Islet of Langerhans (tissue), 1 donor: ENCODE measurements around the gene TOMM40.

ENCODE experiments used
- FAIRE-seq: peaks from one replicate; lab custom pipeline; 2011; peaks lifted over from hg19 to GRCh38; lab: Jason Lieb, UNC

The TOMM40 gene

DNA sequence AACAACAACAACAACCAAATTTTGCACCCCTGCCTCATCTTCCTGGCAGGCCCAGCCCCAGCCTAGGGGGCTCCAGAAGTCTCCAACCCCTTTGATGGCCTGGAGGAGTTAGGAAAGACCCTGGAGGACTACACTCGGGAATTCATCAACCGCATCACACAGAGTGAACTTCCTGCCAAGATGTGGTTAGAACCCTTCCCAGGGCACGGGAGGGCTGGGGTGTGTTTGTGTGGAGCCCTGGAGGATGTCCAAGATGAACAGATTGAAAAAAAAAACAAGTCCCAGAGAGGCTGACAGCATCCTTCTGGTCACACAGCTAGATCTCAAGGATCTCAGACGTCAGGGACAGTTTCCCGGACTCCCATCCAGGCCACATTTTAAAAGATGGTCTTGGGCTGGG, 36.7 kb downstream of the TOMM40 start:
- no peak for FAIRE-seq

DNA sequence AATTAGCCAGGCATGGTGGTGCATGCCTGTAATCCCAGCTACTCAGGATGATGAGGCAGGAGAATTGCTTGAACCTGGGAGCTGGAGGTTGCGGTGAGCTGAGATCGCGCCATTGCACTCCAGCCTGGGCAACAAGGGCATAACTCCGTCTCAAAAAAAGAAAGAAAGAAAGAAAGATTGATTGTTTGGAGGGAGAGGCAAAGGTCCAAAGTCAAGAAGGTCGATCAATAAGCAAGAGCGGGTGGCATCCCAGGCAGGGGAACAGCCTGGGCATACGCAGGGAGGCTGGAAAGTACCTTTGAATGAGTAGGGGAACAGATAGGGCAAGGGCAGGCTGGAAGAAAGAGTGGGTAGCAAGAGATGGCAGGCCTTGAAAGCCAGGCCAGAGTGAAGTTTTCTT, 39.0 kb downstream of the TOMM40 start:
- no peak for FAIRE-seq

DNA sequence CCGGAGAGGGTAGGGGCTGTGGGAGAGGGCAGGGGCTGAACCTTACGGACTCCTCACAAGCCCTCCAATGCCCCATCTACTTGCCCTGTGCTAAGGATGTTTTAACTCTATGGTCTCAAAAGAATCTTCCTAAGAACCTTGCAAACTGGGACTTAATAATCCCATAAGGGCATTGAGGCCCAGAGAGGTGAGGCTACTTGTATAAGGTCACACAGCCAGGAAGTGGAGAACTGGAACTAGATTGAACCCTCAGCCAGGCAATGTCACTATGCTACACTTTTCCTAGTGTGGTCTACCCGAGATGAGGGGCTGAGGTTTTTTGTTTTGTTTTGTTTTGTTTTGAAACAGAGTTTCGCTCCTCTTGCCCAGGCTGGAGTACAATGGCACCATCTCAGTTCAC, 40.5 kb downstream of the TOMM40 start:
- FAIRE-seq = no peak

DNA sequence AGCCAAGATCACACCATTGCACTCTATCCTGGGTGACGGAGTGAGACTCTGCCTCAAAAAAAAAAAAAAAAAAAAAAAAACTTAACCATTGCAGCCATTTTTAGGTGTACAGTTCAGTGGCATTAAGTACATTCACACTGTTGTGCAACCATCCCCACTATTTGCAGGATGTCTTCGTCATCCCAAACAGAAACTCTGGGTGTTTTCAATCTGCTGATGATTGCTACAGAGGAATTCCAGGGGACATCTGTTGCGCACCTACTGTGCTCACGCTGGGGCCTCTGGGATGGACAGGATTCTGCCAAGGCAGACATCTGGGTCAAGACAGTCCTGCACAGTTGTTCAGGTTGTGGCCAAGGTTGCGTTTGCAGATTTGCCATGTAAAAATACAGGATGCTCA, 48.6 kb downstream of the TOMM40 start:
- FAIRE-seq = no peak

DNA sequence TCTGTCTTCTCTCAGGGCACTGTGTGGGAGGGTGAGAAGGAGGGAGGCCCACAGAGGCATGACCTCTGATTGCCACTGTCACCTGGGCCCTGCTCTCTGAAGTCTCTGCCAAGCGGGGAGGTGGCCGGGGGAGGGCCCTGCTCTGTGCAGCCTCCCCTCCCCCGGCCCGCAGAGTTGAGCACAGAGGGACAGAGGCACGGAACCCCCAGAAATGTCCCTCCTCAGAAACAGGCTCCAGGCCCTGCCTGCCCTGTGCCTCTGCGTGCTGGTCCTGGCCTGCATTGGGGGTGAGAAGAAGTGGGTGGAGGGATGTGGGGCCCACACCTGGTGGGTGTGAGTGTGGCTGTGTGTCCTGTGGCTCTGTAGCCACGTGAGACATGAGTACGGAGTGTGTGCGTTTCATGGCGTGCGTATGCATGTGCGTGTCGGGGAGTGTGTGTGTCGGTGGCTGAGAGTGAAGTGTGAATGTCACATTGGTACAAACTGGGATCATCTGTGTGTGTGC, 51.1 kb downstream of the TOMM40 start, which contains the start of gene APOC4:
APOC4 (plus strand) TSS at position 171 of the 505 bp plus-strand sequence; CDS start at position 212, 41 bp downstream.
- FAIRE-seq = no peak

DNA sequence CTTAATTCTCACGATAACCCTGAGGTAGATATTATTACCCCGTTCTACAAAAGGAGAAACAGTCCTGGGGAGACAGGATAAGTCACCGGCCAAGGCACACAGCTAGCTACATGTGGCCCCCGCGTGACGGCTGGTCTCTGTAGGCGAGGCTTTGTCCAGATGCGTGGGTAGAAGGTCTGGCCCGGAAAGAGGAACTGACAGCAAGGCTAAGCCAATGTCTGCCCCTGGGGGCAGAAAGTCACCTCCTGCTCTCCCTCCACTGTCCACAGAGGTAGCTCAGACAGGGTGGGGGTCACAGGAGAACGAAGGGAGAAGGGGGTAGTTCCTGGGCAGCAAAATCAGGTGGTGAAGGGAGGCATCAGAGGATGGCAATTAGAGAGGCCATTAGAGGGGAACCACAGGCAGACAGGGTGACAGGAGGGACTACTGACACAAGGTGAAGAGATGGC, 52.8 kb downstream of the TOMM40 start:
- no peak for FAIRE-seq

DNA sequence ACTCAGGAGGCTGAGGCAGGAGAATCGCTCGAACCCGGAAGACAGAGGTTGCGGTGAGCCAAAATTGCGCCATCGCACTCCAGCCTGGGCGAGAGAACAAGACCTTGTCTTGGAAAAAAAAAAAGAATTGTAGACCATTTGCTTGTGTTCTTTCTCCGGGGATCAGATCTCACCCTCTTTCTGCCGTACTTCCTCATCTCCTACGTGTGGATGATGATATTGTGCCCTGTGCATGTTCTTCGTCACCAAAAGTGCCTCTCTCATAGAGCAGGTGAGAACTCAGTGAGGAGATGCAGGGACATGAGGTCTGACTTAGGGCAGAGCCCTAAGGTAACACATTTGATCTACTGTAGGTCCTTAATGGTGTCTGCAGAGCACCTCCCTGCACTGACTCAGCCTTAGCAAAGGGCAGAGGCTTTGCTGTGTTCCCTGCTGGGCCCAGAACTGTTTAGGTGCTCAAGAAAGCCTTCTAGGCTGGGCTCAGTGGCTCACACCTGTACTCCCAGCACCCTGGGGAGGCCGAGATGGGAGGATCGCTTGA, 56.1 kb downstream of the TOMM40 start:
- no peak for FAIRE-seq

DNA sequence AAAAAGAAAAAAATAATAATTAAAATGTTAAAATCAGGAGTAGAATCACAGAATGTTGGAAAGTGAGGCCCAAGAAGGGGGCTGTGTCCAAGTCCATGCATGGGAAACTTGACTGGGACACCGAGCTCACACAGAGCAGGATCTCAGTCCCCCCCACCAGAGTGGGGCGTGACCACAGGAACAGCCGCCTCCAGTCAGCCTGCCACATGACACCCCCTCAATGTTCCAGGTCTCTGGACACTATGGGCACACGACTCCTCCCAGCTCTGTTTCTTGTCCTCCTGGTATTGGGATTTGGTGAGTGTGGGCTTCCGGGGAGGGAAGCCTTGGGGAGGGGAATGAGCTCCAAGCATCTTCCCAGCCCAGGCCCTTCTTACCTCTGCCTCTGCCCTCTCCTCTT, 57.2 kb downstream of the TOMM40 start:
- no peak for FAIRE-seq

DNA sequence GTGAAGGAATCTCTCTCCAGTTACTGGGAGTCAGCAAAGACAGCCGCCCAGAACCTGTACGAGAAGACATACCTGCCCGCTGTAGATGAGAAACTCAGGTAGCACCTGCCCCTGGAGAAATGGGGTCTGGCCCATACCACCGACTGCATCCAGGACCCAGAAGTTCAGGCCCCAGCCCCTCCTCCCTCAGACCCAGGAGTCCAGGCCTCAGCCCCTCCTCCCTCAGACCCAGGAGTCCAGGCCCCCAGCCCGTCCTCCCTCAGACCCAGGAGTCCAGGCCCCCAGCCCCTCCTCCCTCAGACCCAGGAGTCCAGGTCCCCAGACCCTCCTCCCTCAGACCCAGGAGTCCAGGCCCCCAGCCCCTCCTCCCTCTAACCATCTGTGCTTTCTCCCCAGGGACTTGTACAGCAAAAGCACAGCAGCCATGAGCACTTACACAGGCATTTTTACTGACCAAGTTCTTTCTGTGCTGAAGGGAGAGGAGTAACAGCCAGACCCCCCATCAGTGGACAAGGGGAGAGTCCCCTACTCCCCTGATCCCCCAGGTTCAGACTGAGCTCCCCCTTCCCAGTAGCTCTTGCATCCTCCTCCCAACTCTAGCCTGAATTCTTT, 57.8 kb downstream of the TOMM40 start:
- no peak for FAIRE-seq

DNA sequence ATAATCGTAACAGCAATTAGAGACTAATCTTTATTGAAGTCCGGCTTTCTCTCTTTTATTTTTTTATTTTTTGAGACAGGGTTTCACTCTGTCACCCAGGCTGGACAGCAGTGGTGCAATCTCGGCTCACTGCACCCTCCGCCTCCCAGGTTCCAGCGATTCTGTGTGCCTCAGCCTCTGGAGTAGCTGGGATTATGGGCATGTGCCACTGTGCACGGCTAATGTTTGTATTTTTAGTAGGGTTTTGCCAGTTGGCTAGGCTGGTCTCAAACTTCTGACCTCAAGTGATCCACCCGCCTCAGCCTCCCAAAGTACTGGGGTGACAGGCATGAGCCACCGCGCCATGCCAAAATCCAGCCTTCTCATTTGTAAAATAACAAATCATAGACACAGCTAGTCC, 58.5 kb downstream of the TOMM40 start:
- no peak for FAIRE-seq

DNA sequence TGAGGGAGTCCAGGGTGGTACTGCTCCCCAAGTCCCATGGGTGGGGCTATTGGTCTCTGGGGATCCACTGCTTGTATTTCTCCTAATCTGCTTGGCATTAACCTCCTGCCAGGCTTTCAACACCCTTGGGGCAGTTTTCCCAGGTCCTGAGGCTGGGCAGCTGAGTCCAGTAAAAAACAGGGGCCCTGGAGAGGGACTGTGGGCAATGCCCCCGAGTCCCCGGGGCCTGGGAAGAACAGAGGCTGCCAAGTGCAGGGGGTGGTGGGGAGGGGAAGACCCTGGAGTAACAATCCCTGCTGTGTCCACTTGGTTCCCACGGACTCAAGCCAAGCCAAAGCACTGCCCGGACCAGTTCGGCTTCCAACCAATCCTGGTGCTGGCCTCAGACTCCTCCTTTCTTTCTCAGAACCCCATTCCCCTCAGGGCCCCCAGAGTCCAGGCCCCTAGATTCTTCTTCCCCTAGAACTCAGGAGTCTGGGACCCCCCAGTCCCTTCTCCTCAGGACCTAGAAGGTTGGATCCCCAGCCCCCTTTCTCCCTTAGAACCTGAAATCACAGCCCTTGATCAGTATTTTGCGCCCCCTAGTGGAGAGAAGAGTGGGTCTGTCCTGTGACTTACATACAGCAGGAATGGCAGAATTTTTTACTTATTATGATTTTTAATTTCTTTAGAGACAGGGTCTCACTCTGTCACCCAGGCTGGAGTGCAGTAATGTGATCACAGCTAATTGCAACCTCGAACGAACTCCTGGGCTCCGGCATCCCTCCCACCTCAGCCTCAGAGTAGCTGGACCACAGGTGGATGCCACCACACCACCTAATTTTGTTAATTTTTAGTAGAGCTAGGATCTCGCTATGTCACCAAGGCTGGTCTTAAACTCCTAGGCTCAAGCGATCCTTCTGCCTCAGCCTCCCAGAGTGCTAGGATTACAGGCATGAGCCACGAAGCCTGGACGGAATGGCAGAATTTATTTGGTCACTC, 60.4 kb downstream of the TOMM40 start:
- no peak for FAIRE-seq
